A549 (cell line): ENCODE measurements around the gene FOLR2. TPM values are rescaled to one million over a fixed set of nuclear protein-coding genes. Genes with fewer than 3 reads are reported as not detected.

Experiments
- ATAC-seq, 2 experiments: fragments of 200-7000 bp in 1 of 2; fragments of >200 bp in 1 of 2; cut with Nextera tagmentation in 1 of 2; cut with Tn5 transposase in 1 of 2; 3 replicates each; pipeline versions ENCODE4 v1.8.0 to v1.9.1; 2018 to 2020; ENCODE audit warnings: mild to moderate bottlenecking in 1 of 2, moderate library complexity in 1 of 2
- CTCF ChIA-PET: fragments of 300-600 bp; sonication (Branson Sonifier 250); formaldehyde crosslinking; extraction: SDS; loops from one replicate; lab custom pipeline; 2021; ENCODE audit warnings: antibody characterized with exemption, inconsistent platforms; lab: Yijun Ruan, JAX
- POLR2A ChIA-PET: fragments of 350-600 bp; formaldehyde crosslinking; extraction: SDS; loops from one replicate; lab custom pipeline; 2021; ENCODE audit warnings: antibody characterized with exemption, inconsistent platforms; lab: Yijun Ruan, JAX
- DNase-seq, 2 experiments: peaks; one replicate each; pipeline versions ENCODE4 v3.0.0 to v3.0.0-alpha.2; 2011 to 2016; ENCODE audit warnings: low read depth in 1 of 2, low spot score in 1 of 2
- FAIRE-seq: peaks from 2 replicates; lab custom pipeline; 2011; peaks lifted over from hg19 to GRCh38; lab: Jason Lieb, UNC
- H3K27ac ChIP-seq, 2 experiments: fragments of >200 bp; sonication (Bioruptor Twin); formaldehyde crosslinking; 3 replicates each; pipeline ENCODE4 v1.5.1; 2016 to 2017
- H3K4me1 ChIP-seq: fragments of >200 bp; sonication (Bioruptor Twin); formaldehyde crosslinking; 3 replicates; pipeline ENCODE4 v1.6.1; 2016
- H3K4me2 ChIP-seq: fragments of >200 bp; sonication (Bioruptor Twin); formaldehyde crosslinking; 3 replicates; pipeline ENCODE4 v1.6.1; 2016
- H3K4me3 ChIP-seq: fragments of >200 bp; sonication (Bioruptor Twin); formaldehyde crosslinking; 3 replicates; pipeline ENCODE4 v1.5.1; 2016
- H3K9me3 ChIP-seq: fragments of >200 bp; sonication (Bioruptor Twin); formaldehyde crosslinking; 3 replicates; pipeline ENCODE4 v1.6.1; 2016
- BHLHE40 ChIP-seq: IDR thresholded peaks from 2 replicates; pipeline ENCODE4 v1.6.1; 2012; ENCODE audit warnings: low read depth, low read length, inconsistent platforms
- CHD2 ChIP-seq: fragments of 150-350 bp; IDR thresholded peaks from 2 replicates; pipeline ENCODE4 v1.6.1; 2014; ENCODE audit warnings: low read length; ENCODE audit not compliant: partially characterized antibody
- CTCF ChIP-seq: fragments of >200 bp; sonication (Bioruptor Twin); formaldehyde crosslinking; IDR thresholded peaks from 3 replicates; pipeline ENCODE4 v1.5.1; 2016
- EHF ChIP-seq: fragments of 250-450 bp; sonication (Bioruptor Pico); IDR thresholded peaks from 2 replicates; pipeline ENCODE4 v1.5.0; 2020; ENCODE audit warnings: mild to moderate bottlenecking
- ESRRA ChIP-seq: fragments of 150-350 bp; IDR thresholded peaks from 2 replicates; pipeline ENCODE4 v1.6.1; 2014; ENCODE audit warnings: mild to moderate bottlenecking, low read length, borderline replicate concordance
- FOXS1 ChIP-seq: fragments of 250-450 bp; sonication (Bioruptor Pico); IDR thresholded peaks from 2 replicates; pipeline ENCODE4 v1.5.0; 2020; ENCODE audit warnings: mild to moderate bottlenecking, moderate library complexity
- HOXA7 ChIP-seq: fragments of 250-450 bp; sonication (Bioruptor Pico); IDR thresholded peaks from 2 replicates; pipeline ENCODE4 v1.5.0; 2020; ENCODE audit warnings: mild to moderate bottlenecking, moderate library complexity
- HOXB5 ChIP-seq: fragments of 250-450 bp; sonication (Bioruptor Pico); IDR thresholded peaks from 2 replicates; pipeline ENCODE4 v1.5.0; 2020; ENCODE audit warnings: mild to moderate bottlenecking, moderate library complexity
- KDM1A ChIP-seq: fragments of 200-600 bp; sonication (generic); IDR thresholded peaks from 2 replicates; pipeline ENCODE4 v1.6.1; 2016; ENCODE audit warnings: low read depth, mild to moderate bottlenecking
- MAZ ChIP-seq: fragments of 150-350 bp; IDR thresholded peaks from 2 replicates; pipeline ENCODE4 v1.6.1; 2014; ENCODE audit warnings: antibody characterized with exemption, low read depth, low read length, borderline replicate concordance
- NPAS2 ChIP-seq: fragments of 250-450 bp; sonication (Bioruptor Pico); IDR thresholded peaks from 2 replicates; pipeline ENCODE4 v1.8.0; 2022; ENCODE audit warnings: mild to moderate bottlenecking, moderate library complexity, borderline replicate concordance
- NR3C1 ChIP-seq: fragments of >200 bp; sonication (Bioruptor Twin); formaldehyde crosslinking; IDR thresholded peaks from 3 replicates; pipeline ENCODE4 v1.6.1; 2017
- RARB ChIP-seq: fragments of 250-450 bp; sonication (Bioruptor Pico); IDR thresholded peaks from 2 replicates; pipeline ENCODE4 v1.8.0; 2021; ENCODE audit warnings: mild to moderate bottlenecking, moderate library complexity
- RCOR1 ChIP-seq: fragments of 150-350 bp; IDR thresholded peaks from 2 replicates; pipeline ENCODE4 v1.6.1; 2014; ENCODE audit warnings: antibody characterized with exemption, low read length, low read depth
- REST ChIP-seq: fragments of 200-600 bp; sonication (generic); IDR thresholded peaks from 2 replicates; pipeline ENCODE4 v1.6.1; 2016; ENCODE audit warnings: antibody characterized with exemption, mild to moderate bottlenecking, moderate library complexity
- RFX5 ChIP-seq: fragments of 450-650 bp; IDR thresholded peaks from 2 replicates; pipeline ENCODE4 v1.7.1; 2014; ENCODE audit warnings: antibody characterized with exemption, mild to moderate bottlenecking, moderate library complexity
- RNF2 ChIP-seq: fragments of 200-600 bp; sonication (generic); IDR thresholded peaks from 2 replicates; pipeline ENCODE4 v1.6.1; 2016; ENCODE audit warnings: low read depth, mild to moderate bottlenecking, antibody characterized with exemption, moderate library complexity, borderline replicate concordance
- SREBF2 ChIP-seq: fragments of 450-650 bp; IDR thresholded peaks from 2 replicates; pipeline ENCODE4 v1.6.1; 2014; ENCODE audit warnings: mild to moderate bottlenecking, moderate library complexity
- TP53 ChIP-seq: fragments of 250-450 bp; sonication (Bioruptor Pico); IDR thresholded peaks from 2 replicates; pipeline ENCODE4 v1.5.0; 2021; ENCODE audit warnings: mild to moderate bottlenecking, moderate library complexity
- WGBS: methylation state at CpG from one replicate; pipeline ENCODE4 v1.1.6; 2017; ENCODE audit errors: missing lambda C conversion rate; 5-methylcytosine and 5-hydroxymethylcytosine counted together
- polyA plus RNA-seq, 4 experiments: library from polyadenylated mRNA; depleted of rRNA in 3 of 4; stranded (reverse); fragments of >200 nt; fragmentation: RNase III in 1 of 4; extraction: RNeasy Plus Mini Kit Qiagen cat#74134 plus additional on column Dnase treatment in 1 of 4; gene quantifications; 2 replicates in 3 of 4; 3 replicates in 1 of 4; pipeline ENCODE4 v1.2.3, GENCODE V29; 2011 to 2017

The FOLR2 gene
- polyA plus RNA-seq, 2 of the 4 experiments (the other 2 are of a cell fraction) = not detected

- TF ChIP-seq CTCF = no peak
- no peak for TF ChIP-seq BHLHE40
- TF ChIP-seq NPAS2 (CRISPR knock-in tag) = no peak
- TF ChIP-seq KDM1A = no peak
- no peak for TF ChIP-seq HOXB5
- no peak for TF ChIP-seq ESRRA
- TF ChIP-seq SREBF2 = no peak
- TF ChIP-seq RCOR1 = no peak
- TF ChIP-seq RNF2 = no peak
- no peak for TF ChIP-seq TP53
- TF ChIP-seq EHF (CRISPR knock-in tag) = no peak
- WGBS = 39% methylated on average over 5 of the region's 5 CpGs
- H3K4me3 ChIP-seq = no peak overlapping the region
- no peak for ATAC-seq
- POLR2A ChIA-PET = no interaction called here
- DNase-seq = no peak
- H3K27ac ChIP-seq = no peak overlapping the region
- no peak for FAIRE-seq
- peaks cover 7% of the 10 kb centered on the region; the same call in 1 of the 3 replicates for H3K9me3 ChIP-seq
- CTCF ChIA-PET = interaction anchor here (1.1 to 3.2 kb wide), 3 partner anchors 17 to 1097 kb away, joined by 3 to 17 read pairs (median 5); no protein-coding TSS in a partner anchor
- no peaks in the 10 kb centered on the region for H3K4me1 ChIP-seq
- H3K4me2 ChIP-seq = no peak overlapping the region
These were observed 37.9 kb downstream of the FOLR2 start for GRCh38 chr11:72254299-72254993.

GRCh38 chr11:72257570-72257969 is 41.0 kb downstream of the FOLR2 start:
- ATAC-seq = no peak
- Histone ChIP-seq H3K27ac (no peak overlapping the region), H3K4me1 (no peaks in the 10 kb centered on the region), H3K9me3 (peaks cover 7% of the 10 kb centered on the region; the same call in 1 of the 3 replicates)
- FAIRE-seq = no peak
- POLR2A ChIA-PET = no interaction called here
- no peak for DNase-seq
- TF ChIP-seq CHD2 (no peak), NR3C1 (no peak)
- TF ChIP-seq, all 56 proteins: peak for 0
- CTCF ChIA-PET = interaction anchor here (0.8 to 1.2 kb wide), 2 partner anchors 9 to 158 kb away, joined by 3 to 4 read pairs; no protein-coding TSS in a partner anchor
- H3K4me3 ChIP-seq = no peak overlapping the region
- H3K4me2 ChIP-seq = no peak overlapping the region
- WGBS = 41% methylated on average over 2 of the region's 2 CpGs

- FAIRE-seq (no peak), DNase-seq (no peak), ATAC-seq (no peak)
- TF ChIP-seq RFX5 (no peak), FOXS1 (CRISPR knock-in tag) (no peak), MAZ (no peak), REST (no peak), TP53 (no peak), RARB (CRISPR knock-in tag) (no peak), HOXA7 (CRISPR knock-in tag) (no peak)
- ChIA-PET POLR2A (no interaction called here), CTCF (no interaction called here)
- H3K4me2 ChIP-seq = no peak overlapping the region
- WGBS = 16% methylated on average over 2 of the region's 2 CpGs
- H3K4me1 ChIP-seq = 0 out of 3 replicates have a peak, but pooled peaks cover 5% of the 10 kb centered on the region
- H3K27ac ChIP-seq = no peak overlapping the region
- H3K9me3 ChIP-seq = peaks cover under 1% of the 10 kb centered on the region; the same call in 1 of the 3 replicates
- no peak overlapping the region for H3K4me3 ChIP-seq
These were observed 42.9 kb downstream of the FOLR2 start for GRCh38 chr11:72259490-72259889.
